Testis (tissue), 3 donors: ENCODE results near the gene SLC26A4. TPM values are rescaled to one million over a fixed set of nuclear protein-coding genes. Genes with fewer than 3 reads are reported as not detected.

Experiments
- DNase-seq: peaks from one replicate; pipeline ENCODE4 v3.0.0-alpha.2; 2019
- H3K27ac ChIP-seq, 2 donors: fragments of 200-600 bp; sonication (generic); one replicate each; pipeline ENCODE4 v1.5.1; 2019
- H3K27me3 ChIP-seq: fragments of 200-600 bp; sonication (generic); one replicate; pipeline ENCODE4 v1.5.1; 2019
- H3K36me3 ChIP-seq: fragments of 200-600 bp; sonication (generic); one replicate; pipeline ENCODE4 v1.5.1; 2017; ENCODE audit warnings: low read depth; ENCODE audit errors: missing control alignments
- H3K4me1 ChIP-seq: fragments of 200-600 bp; sonication (generic); one replicate; pipeline ENCODE4 v1.5.1; 2019
- H3K4me3 ChIP-seq, 2 donors: fragments of 200-600 bp; sonication (generic); one replicate each; pipeline ENCODE4 v1.5.1; 2017 to 2019
- H3K9me3 ChIP-seq: fragments of 200-600 bp; sonication (generic); one replicate; pipeline ENCODE4 v1.5.1; 2017
- POLR2A ChIP-seq: fragments of 450-650 bp; IDR thresholded peaks from one replicate; pipeline ENCODE4 v1.6.1; 2017; ENCODE audit warnings: antibody characterized with exemption, mild to moderate bottlenecking, moderate library complexity
- WGBS, 2 donors: methylation state at CpG; one replicate each; pipeline ENCODE4 v1.1.5; 2018; 5-methylcytosine and 5-hydroxymethylcytosine counted together
- intact Hi-C: fragments of 100-400 bp; cut with DNase I; formaldehyde crosslinking; loops from one replicate; pipeline ENCODE4 v1.15.1; 2023; ENCODE audit warnings: low total_unique reads
- polyA plus RNA-seq: library from polyadenylated mRNA; stranded (reverse); fragments of 350-450 nt; fragmentation: Illumina TruSeq; extraction: RNeasy Lipid Tissue Mini Kit (QIAGEN cat#74804); gene quantifications from one replicate; pipeline ENCODE4 v1.2.3, GENCODE V29; 2014; ENCODE audit warnings: low read depth, low replicate concordance; ENCODE audit not compliant: insufficient read depth
- total RNA-seq, 2 donors: library from RNA; depleted of rRNA; stranded (reverse); fragments of >200 nt; gene quantifications; one replicate each; pipeline ENCODE4 v1.2.3, GENCODE V29; 2016
- TF ChIP-seq, protein P1 (sequence below), 3 experiments: fragments of 450-650 bp in 2 of 3; fragments of 200-600 bp in 1 of 3; sonication (generic) in 1 of 3; IDR thresholded peaks; one replicate each; pipeline ENCODE4 v1.5.1; 2016 to 2019; ENCODE audit warnings: antibody characterized with exemption in 3 of 3, mild to moderate bottlenecking in 2 of 3, moderate library complexity in 1 of 3

SLC26A4 gene
- total and polyA plus RNA-seq, 3 donors from 2014 or later = 0.43 to 1.7 (median 0.79) TPM

DNA sequence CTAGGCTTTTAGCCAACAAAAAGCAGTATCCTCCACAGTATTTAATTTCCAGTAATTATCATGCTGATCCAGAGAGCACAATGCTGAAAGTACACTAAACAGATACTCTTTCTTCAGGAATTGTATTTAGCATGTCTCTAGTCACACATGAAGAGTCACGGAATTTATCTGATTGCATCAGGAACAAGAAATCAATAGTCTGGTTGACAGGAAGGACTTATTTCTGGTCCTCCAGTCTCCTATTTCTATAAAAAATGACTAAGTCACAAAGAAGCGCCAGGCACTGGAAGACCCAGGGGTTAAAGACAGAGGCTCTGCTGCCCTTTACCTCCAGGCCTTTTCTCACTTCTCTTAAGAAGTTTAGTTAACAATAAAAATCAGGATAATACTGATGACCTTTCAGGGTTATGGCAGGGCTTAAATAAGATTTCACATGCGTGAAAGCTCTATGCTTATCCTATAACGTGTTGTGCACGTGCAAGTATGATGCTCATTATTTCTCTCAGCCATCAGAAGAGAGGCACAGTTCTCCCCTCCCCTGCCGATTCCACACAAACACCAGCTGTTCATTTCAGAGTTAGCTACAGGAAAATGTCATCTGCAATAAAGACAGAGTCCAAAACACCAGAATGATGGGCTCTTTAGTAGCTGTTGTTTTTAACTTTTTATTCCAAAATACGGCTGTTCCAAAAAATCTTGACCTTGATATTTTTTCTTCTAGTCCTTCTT is 36.9 kb downstream of the SLC26A4 start:
- Histone ChIP-seq H3K9me3 (no peaks in the 10 kb centered on the region), H3K4me3 (no peak overlapping the region), H3K27ac (no peak overlapping the region), H3K27me3 (no peaks in the 10 kb centered on the region), H3K36me3 (no peaks in the 10 kb centered on the region), H3K4me1 (no peaks in the 10 kb centered on the region)
- 48 to 54% methylated on average over 7 of the region's 7 CpGs for WGBS, 2 donors
- no peak for DNase-seq
- intact Hi-C loops = no loop called here
- TF ChIP-seq, protein P1, sequence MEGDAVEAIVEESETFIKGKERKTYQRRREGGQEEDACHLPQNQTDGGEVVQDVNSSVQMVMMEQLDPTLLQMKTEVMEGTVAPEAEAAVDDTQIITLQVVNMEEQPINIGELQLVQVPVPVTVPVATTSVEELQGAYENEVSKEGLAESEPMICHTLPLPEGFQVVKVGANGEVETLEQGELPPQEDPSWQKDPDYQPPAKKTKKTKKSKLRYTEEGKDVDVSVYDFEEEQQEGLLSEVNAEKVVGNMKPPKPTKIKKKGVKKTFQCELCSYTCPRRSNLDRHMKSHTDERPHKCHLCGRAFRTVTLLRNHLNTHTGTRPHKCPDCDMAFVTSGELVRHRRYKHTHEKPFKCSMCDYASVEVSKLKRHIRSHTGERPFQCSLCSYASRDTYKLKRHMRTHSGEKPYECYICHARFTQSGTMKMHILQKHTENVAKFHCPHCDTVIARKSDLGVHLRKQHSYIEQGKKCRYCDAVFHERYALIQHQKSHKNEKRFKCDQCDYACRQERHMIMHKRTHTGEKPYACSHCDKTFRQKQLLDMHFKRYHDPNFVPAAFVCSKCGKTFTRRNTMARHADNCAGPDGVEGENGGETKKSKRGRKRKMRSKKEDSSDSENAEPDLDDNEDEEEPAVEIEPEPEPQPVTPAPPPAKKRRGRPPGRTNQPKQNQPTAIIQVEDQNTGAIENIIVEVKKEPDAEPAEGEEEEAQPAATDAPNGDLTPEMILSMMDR (IDR thresholded peaks at IDR 0.05) = no peak
- no peak for TF ChIP-seq POLR2A

DNA sequence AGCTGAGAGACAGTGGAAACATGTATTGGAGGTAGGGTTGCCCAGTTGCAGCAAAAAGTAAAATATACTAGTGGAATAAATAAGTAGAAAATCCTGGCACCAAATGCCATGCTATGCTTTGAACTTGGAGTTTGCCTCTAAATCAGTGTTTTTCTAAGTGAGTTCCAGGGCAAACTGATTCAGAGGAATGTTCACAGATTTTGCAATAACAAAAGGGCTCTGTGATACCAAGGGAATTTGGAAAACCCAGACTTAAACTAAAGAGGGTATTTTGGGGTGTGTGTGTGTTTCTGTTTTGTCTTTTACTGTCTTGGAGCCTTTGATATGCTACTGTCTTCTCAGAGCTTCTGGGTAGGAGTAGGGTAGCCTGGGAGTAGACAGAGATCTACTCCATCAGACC is 39.9 kb downstream of the SLC26A4 start:
- TF ChIP-seq POLR2A = no peak
- TF ChIP-seq, protein P1 (IDR thresholded peaks at IDR 0.05) = no peak
- DNase-seq = no peak
- no peaks in the 10 kb centered on the region for H3K27me3 ChIP-seq
- H3K27ac ChIP-seq = no peak overlapping the region
- intact Hi-C loops = no loop called here
- no peak overlapping the region for H3K4me3 ChIP-seq
- peaks cover 9% of the 10 kb centered on the region for H3K4me1 ChIP-seq
- no peaks in the 10 kb centered on the region for H3K36me3 ChIP-seq
- no peaks in the 10 kb centered on the region for H3K9me3 ChIP-seq

DNA sequence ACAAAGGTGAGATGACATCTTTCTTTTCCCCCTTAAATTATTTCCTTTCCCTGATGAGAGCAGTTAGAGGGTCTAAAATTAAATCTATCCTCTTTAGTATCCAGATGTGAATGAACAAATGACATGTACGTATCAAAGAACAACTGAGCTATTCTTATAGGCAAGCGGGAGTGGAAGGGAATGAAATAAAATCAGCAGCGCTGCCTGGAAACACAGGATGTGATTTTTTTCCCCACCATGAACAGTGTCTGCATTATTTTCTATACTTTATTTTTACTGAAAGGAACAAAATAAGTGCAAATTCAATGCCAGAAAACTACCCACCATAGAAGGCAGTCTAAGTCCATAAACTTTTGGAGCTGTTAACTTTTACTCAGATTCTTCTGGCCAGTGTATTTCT is 40.6 kb downstream of the SLC26A4 start:
- no peak overlapping the region for H3K4me3 ChIP-seq
- WGBS, 2 donors = 78 to 91% methylated on average over 3 of the region's 3 CpGs
- H3K27me3 ChIP-seq = no peaks in the 10 kb centered on the region
- H3K9me3 ChIP-seq = no peaks in the 10 kb centered on the region
- no peak for DNase-seq
- no peak overlapping the region for H3K27ac ChIP-seq
- TF ChIP-seq, protein P1 (IDR thresholded peaks at IDR 0.05) = no peak
- no peak for TF ChIP-seq POLR2A
- no peaks in the 10 kb centered on the region for H3K36me3 ChIP-seq
- H3K4me1 ChIP-seq = peaks cover 9% of the 10 kb centered on the region
- intact Hi-C loops = no loop called here

DNA sequence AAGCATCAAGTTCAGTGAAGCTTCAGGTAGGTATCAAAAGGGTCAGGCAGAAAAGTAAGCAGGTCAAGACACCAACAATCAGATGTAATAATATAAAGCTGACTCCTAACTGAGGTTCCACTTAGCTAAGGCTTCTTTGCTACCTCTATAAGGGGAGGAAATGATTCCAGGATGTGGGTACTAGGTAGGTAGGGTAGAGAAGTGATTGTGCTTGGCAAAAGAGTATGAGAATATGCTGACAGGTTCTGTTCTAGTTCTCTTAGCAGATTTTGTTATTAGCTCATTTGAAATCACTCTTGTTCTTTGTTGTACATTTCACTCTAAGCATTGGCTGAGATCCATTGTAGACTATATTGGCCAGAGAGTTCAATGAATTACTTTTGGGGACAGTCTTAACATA is 42.6 kb downstream of the SLC26A4 start:
- no peaks in the 10 kb centered on the region for H3K9me3 ChIP-seq
- H3K36me3 ChIP-seq = no peaks in the 10 kb centered on the region
- no peaks in the 10 kb centered on the region for H3K27me3 ChIP-seq
- peak overlapping the region; percentile 9 to 63 for H3K27ac ChIP-seq
- intact Hi-C loops = no loop called here
- H3K4me3 ChIP-seq = no peak overlapping the region
- peaks cover 11% of the 10 kb centered on the region for H3K4me1 ChIP-seq
- no peak for TF ChIP-seq POLR2A
- TF ChIP-seq, protein P1 (IDR thresholded peaks at IDR 0.05) = no peak
- no peak for DNase-seq

DNA sequence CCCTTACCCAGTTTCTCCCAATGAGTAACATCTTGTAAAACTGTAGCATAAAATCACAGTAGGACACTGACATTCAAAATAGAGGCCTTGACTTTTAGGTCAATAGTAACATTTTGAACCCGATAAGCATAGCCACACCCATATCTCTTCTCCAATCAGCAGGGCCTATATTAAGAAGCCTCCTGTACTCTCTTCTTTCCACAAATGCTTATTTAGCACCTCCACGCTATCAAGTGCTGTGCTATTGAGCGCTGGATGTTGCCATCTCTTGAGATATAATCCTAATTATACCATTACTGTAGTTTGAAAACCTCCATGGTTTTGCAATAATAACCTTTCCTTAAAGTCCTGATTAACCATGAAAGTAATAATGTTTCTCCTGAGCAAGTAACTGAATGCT is 43.2 kb downstream of the SLC26A4 start:
- intact Hi-C loops = no loop called here
- whole genome bisulfite sequencing, 2 donors = 52 to 53% methylated on average over 3 of the region's 3 CpGs
- peak; percentile 26 for DNase-seq
- H3K4me1 ChIP-seq = peaks cover 13% of the 10 kb centered on the region
- TF ChIP-seq, protein P1 (IDR thresholded peaks at IDR 0.05) = no peak
- no peak for TF ChIP-seq POLR2A
- no peak overlapping the region for H3K4me3 ChIP-seq
- H3K27me3 ChIP-seq = no peaks in the 10 kb centered on the region
- H3K36me3 ChIP-seq = no peaks in the 10 kb centered on the region
- no peaks in the 10 kb centered on the region for H3K9me3 ChIP-seq
- peak overlapping the region; percentile 40 to 63 for H3K27ac ChIP-seq
